Colonic mucosa (tissue), 4 donors: ENCODE measurements around the gene NLRP11. TPM values are rescaled to one million over a fixed set of nuclear protein-coding genes. Genes with fewer than 3 reads are reported as not detected.

ENCODE experiments used
- DNase-seq: peaks from one replicate; pipeline ENCODE4 v3.0.0-alpha.2; 2020
- H3K27ac ChIP-seq: fragments of 200-600 bp; one replicate; pipeline ENCODE4 v1.8.0; 2021
- H3K27me3 ChIP-seq: fragments of 200-600 bp; one replicate; pipeline ENCODE4 v1.8.0; 2021
- H3K36me3 ChIP-seq: fragments of 200-600 bp; one replicate; pipeline ENCODE4 v1.8.0; 2021
- H3K4me1 ChIP-seq: fragments of 200-600 bp; one replicate; pipeline ENCODE4 v1.8.0; 2021; ENCODE audit warnings: mild to moderate bottlenecking
- H3K4me3 ChIP-seq: fragments of 200-600 bp; one replicate; pipeline ENCODE4 v1.8.0; 2021
- H3K9ac ChIP-seq, 2 donors: one replicate each; pipeline ENCODE4 v1.7.0; 2013; ENCODE audit warnings: control low read depth in 2 of 2, low read depth in 2 of 2, low read length in 2 of 2
- H3K9me3 ChIP-seq: fragments of 200-600 bp; one replicate; pipeline ENCODE4 v1.8.0; 2021
- intact Hi-C: fragments of 100-400 bp; cut with DNase I; formaldehyde crosslinking; loops from one replicate; pipeline ENCODE4 v1.14.1; 2022
- total RNA-seq, 2 donors: library from RNA; stranded (reverse); fragmentation: NEBNext Ultra II Directional in 1 of 2; extraction: Animal tissue kit (Norgen Biotek cat#: 25700) in 1 of 2; gene quantifications; one replicate each; pipeline ENCODE4 v1.2.1, GENCODE V29; 2021
- TF ChIP-seq, protein P1 (sequence below): fragments of 200-600 bp; IDR thresholded peaks from one replicate; pipeline ENCODE4 v1.8.0; 2022; ENCODE audit warnings: antibody characterized with exemption, mild to moderate bottlenecking
- donor health status: healthy.
- donor health status: DM: no; HTN: no; CAD: no.
- donor health status: DM: no; HTN: no; CAD: no.

The NLRP11 gene
- under 1 TPM in 1 of 2 donors, not detected in 1; 0.07 TPM for total RNA-seq

DNA sequence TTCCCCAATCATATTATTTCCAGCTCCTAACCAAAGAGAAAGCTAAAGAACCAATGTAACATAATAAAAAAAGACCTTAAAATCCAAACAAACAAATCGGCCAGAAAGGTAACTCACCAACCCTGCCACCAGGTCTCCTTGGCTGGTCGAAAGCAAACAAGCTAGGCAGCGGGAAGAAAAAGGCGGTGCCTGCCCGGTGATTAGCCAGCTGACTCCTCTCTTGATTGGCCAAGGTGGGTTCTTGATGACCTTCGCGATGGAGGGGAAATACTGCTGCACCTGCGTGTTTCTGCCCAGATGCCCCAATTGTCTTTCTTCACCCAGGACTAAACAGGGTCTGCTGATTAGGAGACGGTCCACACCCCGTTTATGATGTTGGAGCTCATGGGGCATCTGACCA, at the start of gene NLRP11:
TSS of gene NLRP11 (minus strand) at position 154 of the 400 bp plus-strand sequence. CDS start 13,825 bp downstream, outside the sequence.
- Histone ChIP-seq H3K36me3 (no peaks in the 10 kb centered on the region), H3K9ac (no peak within 1 kb of the TSS), H3K9me3 (no peaks in the 10 kb centered on the region), H3K27ac (no peak within 1 kb of the TSS), H3K27me3 (no peaks in the 10 kb centered on the region), H3K4me3 (no peak within 1 kb of the TSS), H3K4me1 (no peaks in the 10 kb centered on the region)
- DNase-seq, result no peak
- TF ChIP-seq, protein P1, sequence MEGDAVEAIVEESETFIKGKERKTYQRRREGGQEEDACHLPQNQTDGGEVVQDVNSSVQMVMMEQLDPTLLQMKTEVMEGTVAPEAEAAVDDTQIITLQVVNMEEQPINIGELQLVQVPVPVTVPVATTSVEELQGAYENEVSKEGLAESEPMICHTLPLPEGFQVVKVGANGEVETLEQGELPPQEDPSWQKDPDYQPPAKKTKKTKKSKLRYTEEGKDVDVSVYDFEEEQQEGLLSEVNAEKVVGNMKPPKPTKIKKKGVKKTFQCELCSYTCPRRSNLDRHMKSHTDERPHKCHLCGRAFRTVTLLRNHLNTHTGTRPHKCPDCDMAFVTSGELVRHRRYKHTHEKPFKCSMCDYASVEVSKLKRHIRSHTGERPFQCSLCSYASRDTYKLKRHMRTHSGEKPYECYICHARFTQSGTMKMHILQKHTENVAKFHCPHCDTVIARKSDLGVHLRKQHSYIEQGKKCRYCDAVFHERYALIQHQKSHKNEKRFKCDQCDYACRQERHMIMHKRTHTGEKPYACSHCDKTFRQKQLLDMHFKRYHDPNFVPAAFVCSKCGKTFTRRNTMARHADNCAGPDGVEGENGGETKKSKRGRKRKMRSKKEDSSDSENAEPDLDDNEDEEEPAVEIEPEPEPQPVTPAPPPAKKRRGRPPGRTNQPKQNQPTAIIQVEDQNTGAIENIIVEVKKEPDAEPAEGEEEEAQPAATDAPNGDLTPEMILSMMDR, result no peak
- intact Hi-C loops, result no loop called here

DNA sequence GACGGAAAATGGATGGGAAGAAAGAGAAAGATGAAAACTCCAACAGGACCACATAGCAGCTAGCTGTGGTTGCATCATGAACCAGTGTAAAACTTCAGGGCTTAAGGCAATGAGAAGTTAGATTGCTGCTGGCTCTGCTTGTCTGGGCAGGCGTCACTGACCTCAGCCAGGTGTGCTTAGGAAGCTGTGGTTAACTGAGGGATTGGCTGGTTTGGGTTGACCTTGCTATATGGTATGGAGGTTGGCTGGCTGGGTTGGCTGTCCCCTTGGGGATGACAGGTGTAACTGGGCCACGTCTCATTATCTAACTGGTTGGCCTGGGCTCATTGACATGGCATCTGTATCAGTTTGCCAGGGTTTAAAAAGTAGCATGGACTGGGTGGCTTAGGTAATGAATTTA, 45.4 kb upstream of the NLRP11 start:
- H3K27me3 ChIP-seq, result no peaks in the 10 kb centered on the region
- H3K36me3 ChIP-seq, result no peaks in the 10 kb centered on the region
- H3K9ac ChIP-seq, result no peak overlapping the region
- TF ChIP-seq, protein P1, result no peak
- no peak for DNase-seq
- intact Hi-C loops, result no loop called here
- H3K9me3 ChIP-seq, result no peaks in the 10 kb centered on the region
- no peaks in the 10 kb centered on the region for H3K4me1 ChIP-seq
- H3K27ac ChIP-seq, result no peak overlapping the region
- no peak overlapping the region for H3K4me3 ChIP-seq

DNA sequence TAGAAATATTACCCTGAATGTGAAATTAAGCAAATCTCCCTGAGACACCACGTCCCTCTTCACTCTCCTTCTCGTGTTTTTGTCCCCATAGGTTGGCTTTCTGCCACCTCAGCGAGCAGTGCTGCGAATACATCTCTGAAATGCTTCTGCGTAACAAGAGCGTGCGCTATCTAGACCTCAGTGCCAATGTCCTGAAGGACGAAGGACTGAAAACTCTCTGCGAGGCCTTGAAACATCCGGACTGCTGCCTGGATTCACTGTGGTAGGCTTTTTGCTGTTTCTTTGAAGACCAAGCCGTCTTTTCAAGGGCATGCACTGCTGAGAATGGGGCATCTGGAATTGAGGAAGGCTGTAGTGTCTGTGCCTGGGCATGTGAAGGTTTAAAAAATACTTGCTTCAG, 38.9 kb upstream of the NLRP11 start:
- no peaks in the 10 kb centered on the region for H3K9me3 ChIP-seq
- no peaks in the 10 kb centered on the region for H3K36me3 ChIP-seq
- TF ChIP-seq, protein P1, result no peak
- no peak overlapping the region for H3K9ac ChIP-seq
- no peaks in the 10 kb centered on the region for H3K27me3 ChIP-seq
- intact Hi-C loops, result no loop called here
- DNase-seq, result no peak
- H3K4me1 ChIP-seq, result no peaks in the 10 kb centered on the region
- no peak overlapping the region for H3K4me3 ChIP-seq
- no peak overlapping the region for H3K27ac ChIP-seq

DNA sequence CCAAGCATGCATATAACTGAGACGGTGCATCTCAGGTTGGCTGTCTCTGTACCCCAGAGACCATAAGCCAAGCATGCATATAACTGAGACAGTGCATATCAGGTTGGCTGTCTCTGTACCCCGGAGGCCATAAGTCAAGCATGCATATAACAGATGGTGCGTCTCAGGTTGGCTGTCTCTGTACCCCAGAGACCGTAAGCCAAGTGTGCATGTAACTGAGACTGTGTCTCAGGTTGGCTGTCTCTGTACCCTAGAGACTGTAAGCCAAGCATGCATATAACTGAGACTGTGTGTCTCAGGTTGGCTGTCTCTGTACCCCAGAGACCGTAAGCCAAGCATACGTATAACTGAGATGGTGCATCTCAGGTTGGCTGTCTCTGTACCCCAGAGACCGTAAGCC, 35.3 kb upstream of the NLRP11 start:
- H3K27me3 ChIP-seq, result no peaks in the 10 kb centered on the region
- no peaks in the 10 kb centered on the region for H3K9me3 ChIP-seq
- H3K9ac ChIP-seq, result no peak overlapping the region
- intact Hi-C loops, result no loop called here
- H3K4me3 ChIP-seq, result no peak overlapping the region
- H3K27ac ChIP-seq, result no peak overlapping the region
- TF ChIP-seq, protein P1, result no peak
- H3K36me3 ChIP-seq, result no peaks in the 10 kb centered on the region
- no peaks in the 10 kb centered on the region for H3K4me1 ChIP-seq
- no peak for DNase-seq

DNA sequence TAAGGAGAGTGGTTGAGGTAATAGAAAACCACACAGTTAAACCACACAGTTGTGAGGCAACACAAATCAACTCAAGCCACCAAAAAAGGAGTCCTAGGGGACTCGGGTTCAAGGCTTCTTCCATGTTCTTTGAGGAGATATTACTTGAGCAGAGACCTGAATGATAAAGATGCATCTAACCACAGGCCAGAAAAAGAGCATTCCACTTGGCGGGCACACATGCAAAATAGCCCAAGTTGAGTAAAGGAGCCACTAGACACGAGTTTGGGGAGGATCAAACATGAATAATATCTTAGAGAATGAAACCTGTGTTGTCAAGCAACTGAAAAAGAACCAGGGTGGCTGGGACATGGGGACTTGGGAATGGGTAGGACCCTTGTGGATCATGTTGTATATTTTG, 34.7 kb upstream of the NLRP11 start:
- Histone ChIP-seq H3K27ac (no peak overlapping the region), H3K36me3 (no peaks in the 10 kb centered on the region), H3K4me1 (no peaks in the 10 kb centered on the region), H3K27me3 (no peaks in the 10 kb centered on the region), H3K9me3 (no peaks in the 10 kb centered on the region), H3K4me3 (no peak overlapping the region), H3K9ac (no peak overlapping the region)
- intact Hi-C loops, result no loop called here
- TF ChIP-seq, protein P1, result no peak
- no peak for DNase-seq

DNA sequence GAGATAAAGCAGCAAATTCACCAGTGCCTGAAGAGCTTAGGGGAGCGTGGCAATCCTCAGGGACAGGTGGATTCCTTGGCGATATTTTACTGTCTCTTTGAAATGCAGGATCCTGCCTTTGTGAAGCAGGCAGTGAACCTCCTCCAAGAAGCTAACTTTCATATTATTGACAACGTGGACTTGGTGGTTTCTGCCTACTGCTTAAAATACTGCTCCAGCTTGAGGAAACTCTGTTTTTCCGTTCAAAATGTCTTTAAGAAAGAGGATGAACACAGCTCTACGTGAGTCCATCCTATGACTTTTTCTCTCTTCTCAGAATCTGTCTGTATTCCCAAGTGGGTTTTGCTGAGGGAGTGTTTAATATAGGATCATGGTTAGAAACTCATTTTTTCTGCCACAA, 27.2 kb upstream of the NLRP11 start:
- TF ChIP-seq, protein P1, result no peak
- DNase-seq, result no peak
- intact Hi-C loops, result no loop called here
- Histone ChIP-seq H3K36me3 (no peaks in the 10 kb centered on the region), H3K9ac (no peak overlapping the region), H3K27me3 (no peaks in the 10 kb centered on the region), H3K27ac (no peak overlapping the region), H3K9me3 (no peaks in the 10 kb centered on the region), H3K4me1 (no peaks in the 10 kb centered on the region), H3K4me3 (no peak overlapping the region)
